CD4-positive, alpha-beta memory T cell (primary cell): ENCODE measurements around the gene KDM3B. TPM values are rescaled to one million over a fixed set of nuclear protein-coding genes. Genes with fewer than 3 reads are reported as not detected.

Experiments used
- CTCF ChIA-PET: fragments of 350-600 bp; sonication (Branson Sonifier 250); formaldehyde crosslinking; loops from one replicate; lab custom pipeline; 2021; ENCODE audit warnings: inconsistent platforms; ENCODE audit not compliant: partially characterized antibody; lab: Charles Lee
- POLR2A ChIA-PET: fragments of 350-600 bp; sonication (Branson Sonifier 250); formaldehyde crosslinking; loops from one replicate; lab custom pipeline; 2021; ENCODE audit not compliant: partially characterized antibody; lab: Charles Lee
- DNase-seq, 5 donors: peaks; one replicate each; pipeline versions ENCODE4 v3.0.0 to v3.0.0-alpha.2; 2020 to 2022; ENCODE audit warnings: mixed read lengths in 1 of 5
- H3K27ac ChIP-seq: one replicate; pipeline ENCODE4 v1.7.0; 2013; ENCODE audit warnings: low read depth, low read length
- H3K27me3 ChIP-seq: 2 replicates; pipeline ENCODE4 v1.7.0; 2013; ENCODE audit warnings: mild to moderate bottlenecking, low read length, moderate library complexity; ENCODE audit not compliant: insufficient read depth
- H3K36me3 ChIP-seq: 2 replicates; pipeline ENCODE4 v1.7.0; 2013; ENCODE audit warnings: mild to moderate bottlenecking, low read length, moderate library complexity; ENCODE audit not compliant: insufficient read depth
- H3K4me1 ChIP-seq: 2 replicates; pipeline ENCODE4 v1.7.0; 2013; ENCODE audit warnings: mild to moderate bottlenecking, low read length, moderate library complexity; ENCODE audit not compliant: insufficient read depth
- H3K4me3 ChIP-seq, 2 donors: one replicate each; pipeline ENCODE4 v1.7.0; 2013; ENCODE audit warnings: low read length in 2 of 2, mild to moderate bottlenecking in 1 of 2
- H3K9me3 ChIP-seq, 2 donors: one replicate each; pipeline ENCODE4 v1.7.0; 2013; ENCODE audit warnings: low read length in 2 of 2, control low read depth in 1 of 2; ENCODE audit not compliant: control insufficient read depth in 1 of 2
- H3K27ac Mint-ChIP-seq, 7 donors: one replicate each; pipeline ENCODE4 v1.8.0; 2020 to 2021; ENCODE audit warnings: mixed read lengths in 7 of 7, mild to moderate bottlenecking in 6 of 7, inconsistent platforms in 3 of 7, moderate library complexity in 3 of 7
- H3K27me3 Mint-ChIP-seq, 2 donors: one replicate each; pipeline ENCODE4 v1.8.0; 2020 to 2021; ENCODE audit warnings: mixed read lengths in 2 of 2
- H3K36me3 Mint-ChIP-seq, 2 donors: one replicate each; pipeline ENCODE4 v1.8.0; 2020 to 2021; ENCODE audit warnings: mixed read lengths in 2 of 2, inconsistent platforms in 1 of 2, mild to moderate bottlenecking in 1 of 2
- H3K4me1 Mint-ChIP-seq, 4 donors: one replicate each; pipeline ENCODE4 v1.8.0; 2020 to 2021; ENCODE audit warnings: mixed read lengths in 4 of 4, mild to moderate bottlenecking in 1 of 4
- H3K4me3 Mint-ChIP-seq, 8 donors: one replicate each; pipeline ENCODE4 v1.8.0; 2020 to 2021; ENCODE audit warnings: mixed read lengths in 8 of 8, mild to moderate bottlenecking in 7 of 8, moderate library complexity in 6 of 8, inconsistent platforms in 3 of 8
- H3K9me3 Mint-ChIP-seq, 8 donors: one replicate each; pipeline ENCODE4 v1.8.0; 2020 to 2021; ENCODE audit warnings: mixed read lengths in 8 of 8, mild to moderate bottlenecking in 5 of 8, inconsistent platforms in 3 of 8, moderate library complexity in 1 of 8
- intact Hi-C: fragments of 100-400 bp; cut with micrococcal nuclease; formaldehyde crosslinking; loops from one replicate; pipeline ENCODE4 v1.15.1; 2023
- polyA plus RNA-seq, 2 donors: library from polyadenylated mRNA; unstranded; fragments of 300-500 nt; fragmentation: Illumina TruSeq; gene quantifications; one replicate each; pipeline ENCODE4 v1.2.3, GENCODE V29; 2021
- total RNA-seq, 2 experiments: library from RNA; stranded (reverse); gene quantifications; one replicate each; pipeline ENCODE4 v1.2.3, GENCODE V29; 2021

KDM3B gene
- total and polyA plus RNA-seq, 4 experiments from 2014 or later = 4.1 to 85.6 (median 50.7) TPM

GRCh38 chr5:138461343-138462125 lies 109.0 kb downstream of the KDM3B start:
- Histone ChIP-seq H3K27me3 (no peaks in the 10 kb centered on the region), H3K9me3 (no peaks in the 10 kb centered on the region), H3K4me1 (peaks cover 45% of the 10 kb centered on the region), H3K4me3 (no peak overlapping the region), H3K36me3 (no peaks in the 10 kb centered on the region), H3K27ac (no peak overlapping the region)
- peak overlapping the region in 2 of 8 donors; percentile 44 to 52 for H3K4me3 Mint-ChIP-seq
- ChIA-PET POLR2A (interaction anchor here (0.8 kb wide), 1 partner anchor 31 kb away, joined by 3 read pairs; no protein-coding TSS in a partner anchor), CTCF (interaction anchor here (1.3 to 21.4 kb wide), 4 partner anchors 11 to 108 kb away, joined by 3 to 507 read pairs (median 23); no protein-coding TSS in a partner anchor)
- intact Hi-C loops = no loop called here
- H3K4me1 Mint-ChIP-seq = peaks cover 17 to 56% (median 31%) of the 10 kb centered on the region in 4 donors
- peaks cover 0 to 3% of the 10 kb centered on the region in 2 donors for H3K36me3 Mint-ChIP-seq
- DNase-seq = no peak
- H3K27ac Mint-ChIP-seq = peak overlapping the region in 5 of 7 donors; percentile 71 to 98 (median 88)
- peaks cover 0 to 1% (median 0%) of the 10 kb centered on the region in 8 donors for H3K9me3 Mint-ChIP-seq
- no peaks in the 10 kb centered on the region for H3K27me3 Mint-ChIP-seq

DNA sequence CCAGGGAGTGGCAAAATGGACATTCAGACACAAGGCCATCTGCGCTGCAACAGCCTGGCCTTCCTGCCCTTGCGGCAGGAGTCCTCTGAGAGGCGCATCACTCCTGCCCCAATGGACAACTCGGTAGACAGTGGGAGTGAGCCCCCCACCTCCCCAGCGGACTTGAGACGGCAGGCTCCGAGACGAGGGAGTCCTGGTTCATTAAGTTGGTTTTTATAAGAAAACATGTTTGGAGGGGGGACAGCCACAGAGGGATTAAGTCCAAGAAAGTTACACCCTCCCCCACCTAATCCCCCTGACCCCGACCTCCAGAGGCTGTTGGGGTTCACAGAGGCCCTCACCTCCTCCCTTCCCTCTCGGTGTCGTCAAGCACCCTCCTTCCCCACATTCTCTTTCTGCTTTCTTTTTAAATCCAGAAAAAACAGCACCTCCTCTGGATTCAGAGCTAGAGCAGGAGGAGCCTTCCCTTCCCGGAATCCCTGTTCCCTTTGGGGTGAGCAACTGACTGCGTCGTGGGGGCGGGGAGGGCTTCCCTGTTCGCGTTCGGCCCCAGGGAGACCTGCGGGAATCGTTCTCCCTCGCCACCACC lies 111.0 kb downstream of the KDM3B start:
- DNase-seq = no peak
- intact Hi-C loops = loop anchor here (1.0 kb wide), 2 partner anchors 13 to 40 kb away; no protein-coding TSS in a partner anchor
- no peaks in the 10 kb centered on the region for H3K36me3 ChIP-seq
- Mint-ChIP-seq H3K27ac (peak overlapping the region; percentile 84 to 93 (median 93)), H3K36me3 (peaks cover 3 to 10% of the 10 kb centered on the region in 2 donors), H3K4me1 (peaks cover 29 to 68% (median 42%) of the 10 kb centered on the region in 4 donors), H3K27me3 (no peaks in the 10 kb centered on the region), H3K9me3 (peaks cover 0 to 4% (median 0%) of the 10 kb centered on the region in 8 donors), H3K4me3 (peak overlapping the region; percentile 85 to 97 (median 90))
- POLR2A ChIA-PET = interaction anchor here (0.7 to 4.7 kb wide), 10 partner anchors 15 to 974 kb away, joined by 3 to 55 read pairs (median 11); partner anchors contain the start of genes CTNNA1, ETF1, HSPA9 and KDM3B
- H3K27ac ChIP-seq = peak overlapping the region; percentile 90
- peaks cover 50% of the 10 kb centered on the region for H3K4me1 ChIP-seq
- H3K9me3 ChIP-seq = no peaks in the 10 kb centered on the region
- H3K4me3 ChIP-seq = peak overlapping the region; percentile 79 to 85
- no peaks in the 10 kb centered on the region for H3K27me3 ChIP-seq
- CTCF ChIA-PET = interaction anchor here (1.2 to 21.4 kb wide), 7 partner anchors 7 to 829 kb away, joined by 3 to 507 read pairs (median 7); partner anchors contain the start of gene ETF1

DNA sequence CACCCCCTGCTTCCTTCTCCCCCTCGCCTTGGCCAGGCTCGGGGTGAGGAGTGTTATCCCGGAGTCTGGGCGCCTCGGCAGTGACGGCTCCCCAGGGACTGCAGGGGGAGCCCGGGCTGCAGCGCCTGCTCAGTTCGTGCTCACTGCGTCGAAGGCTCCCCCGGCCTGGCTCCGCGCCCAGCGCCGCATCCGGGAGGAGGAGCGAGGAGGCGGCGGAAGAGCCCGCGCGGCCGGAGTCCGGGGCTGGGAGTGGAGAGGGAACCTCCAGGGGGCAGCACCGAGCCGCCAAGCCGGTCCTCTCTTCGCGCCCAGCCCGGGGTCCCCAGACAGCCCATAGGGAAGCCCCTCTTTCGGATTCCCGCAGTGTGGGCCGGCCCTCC lies 111.5 kb downstream of the KDM3B start:
- Mint-ChIP-seq H3K4me1 (peaks cover 27 to 65% (median 39%) of the 10 kb centered on the region in 4 donors), H3K27me3 (no peaks in the 10 kb centered on the region), H3K9me3 (peaks cover 0 to 4% (median 0%) of the 10 kb centered on the region in 8 donors), H3K27ac (peak overlapping the region; percentile 89 to 96 (median 93)), H3K36me3 (peaks cover 3 to 10% of the 10 kb centered on the region in 2 donors), H3K4me3 (peak overlapping the region; percentile 85 to 97 (median 90))
- Histone ChIP-seq H3K27me3 (no peaks in the 10 kb centered on the region), H3K4me3 (peak overlapping the region; percentile 79 to 85), H3K36me3 (no peaks in the 10 kb centered on the region), H3K4me1 (peaks cover 46% of the 10 kb centered on the region), H3K9me3 (no peaks in the 10 kb centered on the region), H3K27ac (peak overlapping the region; percentile 90)
- CTCF ChIA-PET = interaction anchor here (1.2 to 21.4 kb wide), 10 partner anchors 8 to 829 kb away, joined by 3 to 507 read pairs (median 6); partner anchors contain the start of gene ETF1
- POLR2A ChIA-PET = interaction anchor here (1.2 to 4.7 kb wide), 9 partner anchors 9 to 289 kb away, joined by 3 to 55 read pairs (median 16); partner anchors contain the start of genes CTNNA1, ETF1, FAM53C and HSPA9
- peak; percentile 91 to 95 (median 94) for DNase-seq
- intact Hi-C loops = loop anchor here (1.0 kb wide), 2 partner anchors 14 to 39 kb away; no protein-coding TSS in a partner anchor

- Histone ChIP-seq H3K27ac (peak overlapping the region; percentile 90), H3K27me3 (no peaks in the 10 kb centered on the region), H3K4me3 (peak overlapping the region; percentile 61 to 85), H3K36me3 (no peaks in the 10 kb centered on the region), H3K9me3 (no peaks in the 10 kb centered on the region), H3K4me1 (peaks cover 39% of the 10 kb centered on the region)
- intact Hi-C loops = loop anchor here (1.0 kb wide), 6 partner anchors 14 to 127 kb away; partner anchors contain the start of genes ETF1 and HSPA9
- Mint-ChIP-seq H3K9me3 (peaks cover 0 to 4% (median 0%) of the 10 kb centered on the region in 8 donors), H3K4me3 (peak overlapping the region; percentile 85 to 97 (median 90)), H3K4me1 (peaks cover 21 to 59% (median 34%) of the 10 kb centered on the region in 4 donors), H3K27me3 (no peaks in the 10 kb centered on the region), H3K27ac (peak overlapping the region; percentile 89 to 96 (median 93)), H3K36me3 (peaks cover 3 to 10% of the 10 kb centered on the region in 2 donors)
- peak; percentile 98 to 99 (median 98) for DNase-seq
- CTCF ChIA-PET = interaction anchor here (0.6 to 21.4 kb wide), 16 partner anchors 9 to 438 kb away, joined by 3 to 507 read pairs (median 4); partner anchors contain the start of genes CDC25C, ETF1, HSPA9 and KDM3B
- POLR2A ChIA-PET = interaction anchor here (0.7 to 4.7 kb wide), 21 partner anchors 9 to 1096 kb away, joined by 3 to 55 read pairs (median 5); partner anchors contain the start of genes CTNNA1, ETF1, FAM13B and FAM53C
Measured at GRCh38 chr5:138464388-138465260, 112.1 kb downstream of the KDM3B start.

- Mint-ChIP-seq H3K4me1 (peaks cover 17 to 50% (median 28%) of the 10 kb centered on the region in 4 donors), H3K27me3 (no peaks in the 10 kb centered on the region), H3K9me3 (peaks cover 0 to 4% (median 0%) of the 10 kb centered on the region in 8 donors), H3K36me3 (peaks cover 3 to 10% of the 10 kb centered on the region in 2 donors), H3K4me3 (peak within 1 kb of the TSS; percentile 85 to 97 (median 90)), H3K27ac (peak within 1 kb of the TSS; percentile 89 to 96 (median 93))
- H3K4me1 ChIP-seq = peaks cover 31% of the 10 kb centered on the region
- intact Hi-C loops = loop anchor here (1.0 kb wide), 4 partner anchors 27 to 128 kb away; partner anchors contain the start of genes ETF1 and HSPA9
- CTCF ChIA-PET = interaction anchor here (1.0 to 21.4 kb wide), 16 partner anchors 9 to 428 kb away, joined by 3 to 507 read pairs (median 4); partner anchors contain the start of genes CDC25C, ETF1, HSPA9 and KDM3B
- peak within 1 kb of the TSS; percentile 90 for H3K27ac ChIP-seq
- peak within 1 kb of the TSS; percentile 61 to 85 for H3K4me3 ChIP-seq
- no peaks in the 10 kb centered on the region for H3K9me3 ChIP-seq
- POLR2A ChIA-PET = interaction anchor here (0.7 to 4.7 kb wide), 20 partner anchors 8 to 1096 kb away, joined by 3 to 55 read pairs (median 5); partner anchors contain the start of genes ETF1, FAM13B, FAM53C and HSPA9
- peak; percentile 96 to 98 (median 97) for DNase-seq
- no peaks in the 10 kb centered on the region for H3K27me3 ChIP-seq
- H3K36me3 ChIP-seq = no peaks in the 10 kb centered on the region
Measured at GRCh38 chr5:138465261-138466124, 113.0 kb downstream of the KDM3B start, which contains the start of gene EGR1. TSS of gene EGR1 (plus strand) at chr5:138465479. CDS start at chr5:138465762, 283 bp downstream.
